NK-92 treated with Interleukin-12 subunit alpha and Interleukin-12 subunit beta, amount 100 ng/mL, for 24 hours (cell line): ENCODE data around the gene TPGS1.

Source experiments
- DNase-seq: peaks from one replicate; lab custom pipeline; 2025; lab: John Stamatoyannopoulos, UW

TPGS1 gene

DNA sequence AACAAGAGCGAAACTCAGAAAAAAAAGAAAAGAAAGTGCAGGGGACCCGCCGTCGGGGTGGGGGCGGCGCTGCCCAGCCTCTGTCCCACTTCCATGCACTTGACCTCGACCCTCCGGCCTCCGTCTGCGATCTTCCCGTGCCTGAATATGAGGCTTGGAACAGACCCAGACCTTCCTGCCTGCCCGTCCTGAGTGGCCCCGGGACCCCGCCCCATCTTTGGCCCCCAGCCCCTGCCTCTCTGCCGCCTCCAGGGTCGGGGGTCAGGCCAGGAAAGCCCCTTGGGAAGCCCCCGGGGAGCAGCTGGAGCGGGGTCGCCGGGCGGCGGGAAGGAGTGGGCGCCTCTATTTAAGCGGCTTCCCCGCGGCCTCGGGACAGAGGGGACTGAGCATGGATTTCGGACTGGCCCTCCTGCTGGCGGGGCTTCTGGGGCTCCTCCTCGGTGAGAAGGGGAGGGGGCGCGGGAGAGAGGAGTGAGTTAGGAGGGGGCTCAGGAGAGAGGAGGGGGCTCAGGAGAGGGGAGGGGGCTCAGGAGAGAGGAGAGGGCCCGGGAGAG is 11.1 kb upstream of the TPGS1 start, which contains the start of gene MADCAM1:
TSS of gene MADCAM1 (plus strand) at position 375 of the 554 bp plus-strand sequence. CDS start at position 389, 14 bp downstream.
- no peak for DNase-seq

DNA sequence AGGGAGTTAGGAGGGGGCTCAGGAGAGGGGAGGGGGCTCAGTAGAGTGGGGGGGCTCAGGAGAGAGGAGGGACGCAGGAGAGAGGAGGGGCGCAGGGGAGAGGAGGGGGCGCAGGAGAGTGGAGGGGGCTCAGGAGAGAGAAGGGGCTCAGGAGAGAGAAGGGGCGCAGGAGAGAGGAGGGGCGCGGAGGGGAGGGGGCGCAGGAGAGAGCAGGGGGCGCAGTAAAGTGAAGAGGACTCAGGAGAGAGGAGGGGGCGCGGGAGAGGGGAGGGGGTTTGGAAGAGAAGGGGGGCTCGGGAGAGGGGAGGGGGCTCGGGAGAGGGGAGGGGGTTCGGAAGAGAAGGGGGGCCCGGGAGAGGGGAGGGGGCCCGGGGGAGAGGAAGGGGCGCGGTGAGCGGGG is 10.3 kb upstream of the TPGS1 start:
- DNase-seq = no peak

DNA sequence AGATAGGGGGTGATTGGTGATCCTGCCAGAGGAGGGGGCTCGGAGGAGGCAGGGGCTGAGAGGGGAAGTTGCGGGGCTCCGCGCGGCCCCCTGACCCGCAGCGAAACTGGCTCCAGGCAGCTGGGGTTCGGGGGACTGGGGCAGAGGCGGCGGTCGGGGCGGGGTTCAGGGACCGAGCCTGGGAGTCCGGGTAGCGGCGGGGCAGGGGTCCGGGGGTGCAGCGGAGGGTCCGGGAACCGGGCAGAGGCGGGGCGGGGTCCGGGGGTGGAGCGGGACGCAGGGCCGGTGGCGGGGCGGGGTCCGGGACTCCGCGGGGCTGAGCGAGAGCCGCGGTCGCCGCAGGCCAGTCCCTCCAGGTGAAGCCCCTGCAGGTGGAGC is 9.8 kb upstream of the TPGS1 start:
- DNase-seq = no peak

DNA sequence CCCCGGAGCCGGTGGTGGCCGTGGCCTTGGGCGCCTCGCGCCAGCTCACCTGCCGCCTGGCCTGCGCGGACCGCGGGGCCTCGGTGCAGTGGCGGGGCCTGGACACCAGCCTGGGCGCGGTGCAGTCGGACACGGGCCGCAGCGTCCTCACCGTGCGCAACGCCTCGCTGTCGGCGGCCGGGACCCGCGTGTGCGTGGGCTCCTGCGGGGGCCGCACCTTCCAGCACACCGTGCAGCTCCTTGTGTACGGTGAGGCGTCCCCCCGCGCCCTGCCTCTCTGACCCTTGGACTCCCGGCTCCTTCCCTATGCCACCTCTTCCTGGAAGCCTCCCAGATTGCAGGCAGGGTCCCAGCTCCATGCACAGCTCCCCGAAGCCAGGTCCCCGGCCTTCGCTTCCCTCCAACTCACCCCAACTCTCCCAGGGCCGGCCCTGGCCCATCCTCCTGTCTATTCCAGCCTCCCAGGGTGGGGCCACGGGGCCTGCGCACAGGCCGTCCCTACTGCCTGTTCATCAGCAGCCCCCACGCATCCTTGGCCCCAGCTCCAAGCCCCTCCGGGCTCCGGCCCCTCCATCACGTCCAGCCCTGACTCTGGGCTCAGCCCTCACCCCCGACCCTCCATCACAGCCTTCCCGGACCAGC is 9.3 kb upstream of the TPGS1 start:
- no peak for DNase-seq

DNA sequence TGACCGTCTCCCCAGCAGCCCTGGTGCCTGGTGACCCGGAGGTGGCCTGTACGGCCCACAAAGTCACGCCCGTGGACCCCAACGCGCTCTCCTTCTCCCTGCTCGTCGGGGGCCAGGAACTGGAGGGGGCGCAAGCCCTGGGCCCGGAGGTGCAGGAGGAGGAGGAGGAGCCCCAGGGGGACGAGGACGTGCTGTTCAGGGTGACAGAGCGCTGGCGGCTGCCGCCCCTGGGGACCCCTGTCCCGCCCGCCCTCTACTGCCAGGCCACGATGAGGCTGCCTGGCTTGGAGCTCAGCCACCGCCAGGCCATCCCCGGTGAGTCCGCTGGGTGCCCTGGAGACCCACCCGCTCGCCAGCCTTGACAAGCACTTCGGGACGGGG is 8.8 kb upstream of the TPGS1 start:
- no peak for DNase-seq

DNA sequence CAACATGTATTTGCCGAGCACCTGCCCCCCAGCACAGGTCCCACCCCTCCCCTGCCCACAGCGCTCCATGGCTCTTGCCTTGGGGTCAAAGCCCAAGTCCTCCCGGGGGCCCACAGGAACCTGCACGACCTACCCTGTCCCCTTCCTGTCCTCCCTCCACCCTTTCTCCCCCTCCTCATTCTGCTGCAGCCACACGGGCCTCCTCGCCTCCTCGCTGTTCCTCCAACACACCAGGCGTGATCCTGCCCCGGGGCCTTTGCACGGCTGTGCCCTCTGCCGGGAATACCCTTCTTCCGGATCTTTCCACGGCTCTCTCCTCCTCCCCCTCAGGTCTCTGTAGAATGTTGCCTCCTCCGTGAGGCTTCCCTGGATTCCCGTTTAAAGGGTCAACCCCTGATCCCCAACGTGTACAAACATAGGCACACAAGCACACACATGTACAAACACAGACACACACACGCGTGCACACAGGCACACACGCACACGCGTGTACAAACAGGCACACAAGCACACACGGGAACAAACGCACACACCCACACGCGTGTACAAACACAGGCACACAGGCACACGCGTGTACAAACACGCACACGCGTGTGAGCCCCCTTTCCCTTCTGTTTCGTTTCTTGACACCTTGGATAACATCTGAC is 8.2 kb upstream of the TPGS1 start:
- no peak for DNase-seq

DNA sequence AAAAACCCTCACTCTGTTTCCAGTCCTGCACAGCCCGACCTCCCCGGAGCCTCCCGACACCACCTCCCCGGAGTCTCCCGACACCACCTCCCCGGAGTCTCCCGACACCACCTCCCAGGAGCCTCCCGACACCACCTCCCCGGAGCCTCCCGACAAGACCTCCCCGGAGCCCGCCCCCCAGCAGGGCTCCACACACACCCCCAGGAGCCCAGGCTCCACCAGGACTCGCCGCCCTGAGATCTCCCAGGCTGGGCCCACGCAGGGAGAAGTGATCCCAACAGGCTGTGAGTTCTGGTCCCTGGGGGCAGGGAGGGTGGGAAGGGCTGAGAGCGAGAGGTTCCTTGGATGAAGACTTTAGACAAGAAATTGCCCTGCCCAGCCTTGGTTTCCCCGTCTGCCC is 5.7 kb upstream of the TPGS1 start:
- DNase-seq = no peak

DNA sequence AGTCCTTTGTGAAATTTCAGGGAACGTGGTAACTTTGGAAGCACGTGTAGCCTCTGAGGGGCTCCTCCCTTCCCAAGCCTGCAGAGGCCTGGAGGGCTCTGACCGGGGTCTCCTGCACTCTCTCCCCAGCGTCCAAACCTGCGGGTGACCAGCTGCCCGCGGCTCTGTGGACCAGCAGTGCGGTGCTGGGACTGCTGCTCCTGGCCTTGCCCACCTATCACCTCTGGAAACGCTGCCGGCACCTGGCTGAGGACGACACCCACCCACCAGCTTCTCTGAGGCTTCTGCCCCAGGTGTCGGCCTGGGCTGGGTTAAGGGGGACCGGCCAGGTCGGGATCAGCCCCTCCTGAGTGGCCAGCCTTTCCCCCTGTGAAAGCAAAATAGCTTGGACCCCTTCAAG is 2.7 kb upstream of the TPGS1 start:
- no peak for DNase-seq

DNA sequence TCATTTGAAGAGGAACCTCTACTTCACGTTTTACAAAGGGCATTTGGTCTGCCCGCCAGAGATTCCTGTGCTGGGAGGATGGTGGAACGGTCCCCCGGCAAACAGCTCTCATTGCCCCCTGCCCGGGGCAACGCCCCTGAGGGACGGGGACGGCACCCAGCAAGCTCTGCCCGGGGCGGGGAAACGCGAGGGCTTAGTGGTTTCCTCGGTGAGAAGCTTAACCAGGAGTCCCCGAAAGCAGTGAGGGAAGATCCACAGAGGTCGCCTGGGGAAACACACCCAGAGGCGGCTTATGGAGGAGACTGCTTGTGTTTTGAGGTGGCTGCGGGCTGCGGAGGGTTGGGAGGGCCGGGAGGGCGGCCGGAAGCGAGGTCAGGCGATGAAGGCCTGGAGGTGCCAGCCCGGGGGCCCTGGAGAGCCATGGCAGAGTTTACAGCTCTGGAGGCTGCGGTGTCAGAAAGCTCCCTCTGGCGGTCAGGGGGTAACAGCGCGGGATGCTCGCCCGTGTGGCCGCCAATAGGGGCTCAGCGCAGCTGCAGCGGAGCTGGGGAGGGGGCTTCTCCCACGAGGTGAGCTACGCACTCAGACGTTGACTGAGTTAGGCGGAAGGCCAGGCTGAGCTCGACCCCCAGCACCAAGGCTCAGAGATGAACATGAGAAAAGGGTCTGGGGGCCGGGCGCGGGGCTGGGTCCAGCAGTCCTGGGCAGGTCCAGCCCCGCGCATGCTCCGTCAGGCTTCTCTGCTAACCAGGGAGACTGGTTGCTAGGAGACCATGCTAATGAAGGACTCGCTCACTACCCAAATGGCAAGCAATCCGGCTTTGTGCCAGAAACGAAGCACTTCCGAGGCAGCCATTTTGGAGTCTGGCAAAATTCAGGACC is 652 bp upstream of the TPGS1 start:
- DNase-seq = peak; percentile 97

DNA sequence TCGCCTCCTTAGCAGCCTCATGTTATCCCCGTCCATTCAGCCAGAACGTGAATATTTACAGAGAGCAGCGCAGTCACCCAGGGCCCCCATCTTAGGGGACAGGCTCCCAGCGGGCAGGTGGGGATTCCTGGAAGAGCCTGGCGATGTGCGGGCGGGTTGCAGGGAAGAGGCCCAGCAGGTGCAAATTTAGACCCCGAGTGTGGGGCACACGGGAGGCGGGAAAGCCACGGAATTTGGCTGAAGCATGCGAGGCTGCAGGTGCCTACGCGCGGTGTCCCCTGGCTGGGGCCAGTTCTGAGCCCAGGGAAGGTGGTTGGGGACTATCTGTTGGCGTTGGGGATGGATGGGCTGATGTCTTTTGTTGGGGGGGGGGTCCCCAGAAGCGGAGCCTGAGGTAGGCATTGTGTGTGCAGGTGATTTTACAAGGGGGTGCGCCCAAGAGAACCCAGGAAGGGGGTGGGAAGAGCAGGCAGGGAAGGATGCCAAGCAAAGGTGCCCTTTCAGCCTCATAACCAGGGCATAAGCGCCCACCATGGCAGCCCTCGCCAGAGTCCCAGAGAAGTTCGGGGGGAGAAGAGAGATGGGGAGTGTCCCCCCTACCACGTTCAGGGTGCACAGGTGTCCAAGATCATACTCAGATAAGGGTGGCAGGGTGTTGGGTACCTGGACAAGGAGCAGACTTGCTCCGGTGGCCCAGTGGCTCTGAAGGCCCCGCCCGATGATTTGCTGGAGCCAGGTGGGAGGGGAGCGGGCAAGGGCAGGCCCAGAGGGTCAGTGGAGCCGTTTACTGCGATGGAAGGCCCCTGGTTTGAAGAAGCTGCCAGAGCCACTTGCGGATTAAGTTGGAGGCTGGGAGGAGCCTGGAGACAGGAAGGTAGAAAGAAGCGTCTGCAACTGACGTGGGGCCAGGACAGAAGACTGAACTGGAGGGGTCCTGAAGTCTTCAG is 1.2 kb downstream of the TPGS1 start:
- no peak for DNase-seq

DNA sequence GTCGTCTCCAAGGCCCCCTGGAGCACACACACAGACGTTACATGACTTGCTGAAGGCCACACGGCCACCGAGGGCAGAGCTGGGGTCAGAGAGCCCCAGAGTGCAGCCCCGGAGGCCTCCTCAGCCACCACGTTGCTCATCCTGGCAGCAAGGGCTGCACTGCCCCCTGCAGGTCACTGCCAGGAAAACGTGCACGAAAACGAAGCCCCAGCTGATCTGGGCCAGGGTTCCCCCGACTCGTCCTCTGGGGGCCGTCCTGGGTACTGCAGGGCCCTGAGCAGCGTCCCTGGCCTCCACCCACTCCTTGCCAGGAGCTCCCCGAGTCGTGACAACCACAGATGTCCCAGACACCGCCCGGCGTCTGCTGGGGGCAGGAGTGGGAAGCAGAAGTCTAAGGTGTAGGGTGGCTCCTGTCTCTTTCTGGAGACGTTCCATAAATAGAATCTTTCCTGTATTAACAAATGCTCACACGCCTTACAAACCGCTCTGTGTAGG is 3.4 kb downstream of the TPGS1 start:
- peak; percentile 83 for DNase-seq

DNA sequence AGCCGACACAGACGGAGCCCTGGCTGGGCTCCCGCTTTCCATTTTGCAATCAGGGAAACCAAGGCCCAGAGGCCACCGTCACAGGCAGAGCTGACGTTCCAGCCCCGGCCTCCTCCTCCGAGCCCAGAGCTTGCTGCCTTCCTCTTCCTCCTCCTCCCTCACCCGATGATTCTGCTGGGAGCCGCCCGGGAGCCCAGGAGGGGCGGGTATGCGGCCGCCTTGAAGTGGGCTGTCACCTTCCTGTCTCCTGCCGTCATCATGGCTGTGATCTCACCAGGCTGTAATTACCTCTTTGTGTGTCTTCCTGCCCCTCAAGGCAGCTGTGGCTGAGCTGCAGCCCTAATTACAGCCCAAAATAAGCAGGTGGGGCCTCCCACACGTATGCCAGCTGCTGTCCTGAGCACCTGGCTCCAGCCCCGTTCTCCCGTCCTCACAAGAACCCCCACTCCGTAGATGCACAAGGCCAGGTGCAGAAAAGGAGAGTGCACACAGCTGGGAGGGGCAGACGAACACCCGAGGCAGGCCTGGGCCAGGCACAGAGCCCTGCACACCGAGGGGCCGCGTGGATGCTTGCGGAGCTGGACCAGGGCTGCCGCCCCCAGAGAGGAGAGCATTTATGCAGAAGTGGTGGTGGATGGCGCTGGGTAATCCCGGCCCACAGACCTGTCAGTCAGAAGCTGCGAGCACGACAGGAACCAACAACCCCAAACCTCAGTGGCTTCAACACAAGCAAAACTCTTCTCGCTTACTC is 4.0 kb downstream of the TPGS1 start:
- no peak for DNase-seq

DNA sequence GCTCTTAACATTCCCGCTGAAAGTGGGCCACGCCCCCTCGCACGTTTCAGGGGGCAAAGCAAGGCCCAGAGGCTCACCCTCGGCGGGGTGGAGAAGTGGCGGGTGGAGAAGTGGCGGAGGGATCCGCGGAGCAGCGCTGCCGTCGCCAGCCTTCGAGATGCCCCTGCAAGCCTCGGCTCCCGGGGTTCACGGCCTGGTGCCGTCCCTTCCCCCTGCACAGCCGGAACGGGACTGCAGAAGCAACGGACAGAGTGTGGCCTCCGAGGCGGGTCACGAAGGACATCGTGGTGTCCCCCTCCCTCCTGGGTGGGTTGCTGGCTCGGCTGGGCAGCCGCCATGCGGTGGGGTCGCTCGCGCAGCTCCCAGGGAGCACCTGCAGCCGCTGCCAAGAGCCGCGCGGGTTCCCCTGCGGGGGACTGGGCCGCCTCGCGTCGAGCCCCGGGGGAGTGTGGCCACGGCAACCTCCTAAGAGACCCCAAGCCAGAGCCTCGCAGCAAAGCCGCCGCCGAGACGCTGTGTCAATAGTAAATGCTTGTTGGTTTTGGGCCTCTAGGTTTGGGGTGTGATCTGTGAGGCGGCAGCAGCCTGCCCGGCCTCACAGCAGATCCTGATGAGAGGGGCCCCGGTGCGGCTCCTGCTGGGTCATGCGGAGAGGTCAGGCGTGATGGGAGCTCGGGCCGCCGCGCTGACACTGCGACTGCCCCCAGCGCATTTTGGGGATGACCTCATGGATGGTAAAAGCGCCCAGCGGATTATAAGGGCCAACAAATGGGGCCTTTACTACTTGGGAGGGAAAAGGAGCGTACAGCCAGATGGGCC is 5.5 kb downstream of the TPGS1 start:
- DNase-seq = no peak

DNA sequence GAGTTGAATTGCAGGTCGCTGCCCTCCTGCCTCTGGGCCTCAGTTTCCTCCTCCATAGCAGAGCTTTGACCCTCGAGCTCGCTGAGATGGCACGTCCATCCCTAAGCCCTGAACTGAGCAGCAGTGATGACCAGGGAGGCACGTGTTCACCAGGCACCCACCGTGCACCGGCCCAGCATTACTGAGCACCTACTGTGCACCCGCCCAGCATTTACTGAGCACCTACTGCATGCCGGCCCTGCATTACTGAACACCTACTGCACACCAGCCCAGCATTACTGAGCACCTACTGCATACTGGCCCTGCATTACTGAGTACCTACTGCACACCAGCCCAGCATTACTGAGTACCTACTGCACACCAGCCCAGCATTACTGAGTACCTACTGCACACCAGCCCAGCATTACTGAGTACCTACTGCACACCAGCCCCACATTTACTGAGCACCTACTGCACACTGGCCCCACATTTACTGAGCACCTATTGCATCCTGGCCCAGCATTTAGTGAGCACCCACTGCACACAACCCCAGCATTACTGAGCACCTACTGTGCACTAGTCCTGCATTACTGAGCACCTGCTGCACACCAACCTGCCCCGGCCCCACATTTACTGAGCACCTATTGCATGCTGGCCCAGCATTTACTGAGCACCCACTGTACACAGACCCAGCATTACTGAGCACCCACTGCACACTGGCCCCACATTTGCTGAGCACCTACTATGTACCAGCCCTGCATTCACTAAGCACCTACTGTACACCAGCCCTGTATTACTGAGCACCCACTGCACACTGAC is 6.3 kb downstream of the TPGS1 start:
- no peak for DNase-seq

DNA sequence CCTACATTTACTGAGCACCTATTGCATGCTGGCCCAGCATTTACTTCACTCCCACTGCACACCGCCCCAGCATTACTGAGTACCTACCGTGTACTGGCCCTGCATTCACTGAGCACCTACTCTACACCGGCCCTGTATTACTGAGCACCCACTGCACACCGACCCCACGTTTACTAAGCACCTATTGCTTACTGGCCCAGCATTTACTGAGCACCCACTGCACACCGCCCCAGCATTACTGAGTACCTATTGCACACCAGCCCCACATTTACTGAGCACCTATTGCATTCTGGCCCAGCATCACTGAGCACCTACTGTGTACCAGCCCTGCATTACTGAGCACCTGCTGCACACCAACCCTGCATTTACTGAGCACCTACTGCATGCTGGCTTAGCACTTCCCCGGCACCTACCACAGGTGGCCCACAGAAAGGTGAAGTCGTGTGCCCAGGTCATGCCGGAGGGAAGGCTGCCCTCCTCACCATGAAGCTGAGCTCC is 6.9 kb downstream of the TPGS1 start:
- DNase-seq = no peak

DNA sequence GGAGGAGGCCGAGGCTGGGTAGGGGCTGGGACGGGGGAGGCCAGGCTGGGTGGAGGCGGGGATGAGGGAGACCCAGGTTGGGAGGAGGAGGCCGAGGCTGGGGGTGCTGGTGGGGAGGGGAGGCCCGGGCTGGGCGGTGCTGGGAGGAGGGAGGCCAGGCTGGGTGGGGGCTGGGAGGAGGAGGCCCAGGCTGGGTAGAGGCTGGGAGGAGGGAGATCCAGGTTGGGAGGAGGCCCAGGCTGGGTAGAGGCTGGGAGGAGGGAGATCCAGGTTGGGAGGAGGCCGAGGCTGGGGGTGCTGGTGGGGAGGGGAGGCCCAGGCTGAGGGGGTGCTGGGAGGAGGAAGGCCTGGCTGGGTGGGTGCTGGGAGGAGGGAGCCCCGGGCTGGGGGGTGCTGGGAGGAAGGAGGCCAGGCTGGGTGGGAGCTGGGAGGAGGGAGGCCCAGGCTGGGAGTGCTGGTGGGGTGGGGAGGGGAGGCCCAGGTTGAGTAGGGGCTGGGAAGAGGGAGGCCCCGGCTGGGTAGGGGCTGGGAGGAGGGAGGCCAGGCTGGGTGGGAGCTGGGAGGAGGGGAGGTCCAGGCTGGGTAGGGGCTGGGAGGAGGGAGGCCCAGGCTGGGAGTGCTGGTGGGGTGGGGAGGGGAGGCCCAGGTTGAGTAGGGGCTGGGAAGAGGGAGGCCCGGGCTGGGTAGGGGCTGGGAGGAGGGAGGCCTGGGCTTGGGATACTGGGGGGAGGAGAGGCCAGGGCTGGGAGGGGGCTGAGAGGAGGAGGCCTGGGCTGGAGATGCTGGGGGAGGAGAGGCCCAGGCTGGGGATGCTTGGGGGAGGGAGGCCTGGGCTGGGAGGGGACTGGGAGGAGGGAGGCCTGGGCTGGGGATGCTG is 10.7 kb downstream of the TPGS1 start:
- no peak for DNase-seq

DNA sequence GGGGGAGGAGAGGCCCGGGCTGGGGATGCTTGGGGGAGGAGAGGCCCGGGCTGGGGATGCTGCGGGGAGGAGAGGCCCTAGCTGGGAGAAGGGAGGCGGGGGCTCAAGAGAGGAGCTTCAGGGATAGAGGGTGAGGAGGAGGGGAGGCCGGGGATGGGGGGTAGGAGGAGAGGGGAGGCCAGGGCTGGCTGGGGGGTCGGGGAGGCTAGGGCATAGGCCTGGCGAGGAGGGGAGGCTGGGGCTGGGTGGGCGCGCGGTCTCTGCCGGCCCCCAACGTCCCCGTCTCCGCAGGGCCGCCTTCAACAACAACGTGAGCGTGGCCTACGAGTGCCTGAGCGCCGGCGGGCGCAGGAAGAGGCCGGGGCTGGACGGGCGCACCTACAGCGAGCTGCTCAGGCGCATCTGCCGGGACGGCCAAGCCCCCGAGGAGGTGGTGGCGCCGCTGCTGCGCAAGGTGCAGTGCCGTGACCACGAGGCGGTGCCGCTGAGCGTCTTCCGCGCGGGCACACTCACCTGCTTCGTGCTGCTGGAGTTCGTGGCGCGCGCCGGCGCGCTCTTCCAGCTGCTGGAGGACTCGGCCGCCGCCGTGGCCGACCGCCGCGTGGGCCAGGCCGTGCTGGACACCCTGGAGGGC is 11.4 kb downstream of the TPGS1 start:
- DNase-seq = no peak
